ENCODE results near the gene RASSF5. TPM values are rescaled to one million over a fixed set of nuclear protein-coding genes. Genes with fewer than 3 reads are reported as not detected.
A peak's percentile ranks its signal among the peaks of the same experiment; 100 is the strongest.

RASSF5 gene
- total and polyA plus RNA-seq, 2 experiments from 2014 or later, result 0.48 to 4.4 TPM

- H3K9me2 ChIP-seq (ENCODE audit: insufficient read depth), result no peaks in the 10 kb centered on the region
- peaks cover under 1% of the 10 kb centered on the region; the same call in 1 of the 2 replicates for H3F3A ChIP-seq (replicated peaks; ENCODE audit: low read depth)
- peaks cover 8% of the 10 kb centered on the region; the same call in 1 of the 2 replicates for H3K79me2 ChIP-seq (replicated peaks; ENCODE audit: insufficient read depth)
- H2AFZ ChIP-seq, result no peak overlapping the region
- Mint-ChIP-seq H3K27me3 (ENCODE audit: insufficient read depth, low read depth, poor library complexity) (no peaks in the 10 kb centered on the region), H3K9me3 (no peaks in the 10 kb centered on the region), H3K4me1 (peaks cover 8% of the 10 kb centered on the region; the same call in 2 of the 3 replicates), H3K4me3 (no peak overlapping the region), H3K27ac (no peak overlapping the region), H3K36me3 (ENCODE audit: low read depth) (peaks cover 27% of the 10 kb centered on the region; the same call in 2 of the 3 replicates)
- H4K20me1 ChIP-seq (replicated peaks; ENCODE audit: insufficient read depth), result no peaks in the 10 kb centered on the region
- H3K27me3 ChIP-seq (ENCODE audit: insufficient read depth), result no peaks in the 10 kb centered on the region
- no peak overlapping the region for H3K4me2 ChIP-seq
- H3K4me3 ChIP-seq, result no peak overlapping the region
- peak; percentile 57 to 68 for TF ChIP-seq CTCF (conservative IDR thresholded peaks at IDR 0.05; ENCODE audit: low read depth in 2 of 2)
- TF ChIP-seq ZNF114 (CRISPR knock-in tag; IDR thresholded peaks at IDR 0.05), result no peak
- peaks cover 4% of the 10 kb centered on the region; the same call in 1 of the 2 replicates for H3K36me3 ChIP-seq (ENCODE audit: insufficient read depth)
- H3K27ac ChIP-seq (ENCODE audit: low read depth), result no peak overlapping the region
- DNase-seq (ENCODE audit: low spot score), result peak; percentile 70
- peak; percentile 77 for ATAC-seq
- H3K4me1 ChIP-seq (ENCODE audit: insufficient read depth), result peaks cover 5% of the 10 kb centered on the region; the same call in 1 of the 2 replicates
Measured at GRCh38 chr1:206606867-206607266, 99.5 kb downstream of the RASSF5 start.

GRCh38 chr1:206608108-206608698 lies 100.9 kb downstream of the RASSF5 start:
- peaks cover 4% of the 10 kb centered on the region; the same call in 1 of the 2 replicates for H3K36me3 ChIP-seq (ENCODE audit: insufficient read depth)
- Mint-ChIP-seq H3K9me3 (no peaks in the 10 kb centered on the region), H3K27me3 (ENCODE audit: insufficient read depth, low read depth, poor library complexity) (peaks cover 3% of the 10 kb centered on the region), H3K27ac (no peak overlapping the region), H3K4me3 (no peak overlapping the region), H3K4me1 (peaks cover 10% of the 10 kb centered on the region; the same call in 2 of the 3 replicates), H3K36me3 (ENCODE audit: low read depth) (peaks cover 15% of the 10 kb centered on the region; the same call in 2 of the 3 replicates)
- H4K20me1 ChIP-seq (replicated peaks; ENCODE audit: insufficient read depth), result no peaks in the 10 kb centered on the region
- H3F3A ChIP-seq (replicated peaks; ENCODE audit: low read depth), result peaks cover 4% of the 10 kb centered on the region; the same call in 1 of the 2 replicates
- H3K4me2 ChIP-seq, result no peak overlapping the region
- TF ChIP-seq CTCF (conservative IDR thresholded peaks at IDR 0.05; ENCODE audit: low read depth in 2 of 2) (peak; percentile 82 to 84), STAT1 (IDR thresholded peaks at IDR 0.05; ENCODE audit: unreplicated experiment) (no peak)
- no peaks in the 10 kb centered on the region for H3K27me3 ChIP-seq (ENCODE audit: insufficient read depth)
- H2AFZ ChIP-seq, result no peak overlapping the region
- H3K9me2 ChIP-seq (ENCODE audit: insufficient read depth), result no peaks in the 10 kb centered on the region
- no peak overlapping the region for H3K4me3 ChIP-seq
- H3K79me2 ChIP-seq (replicated peaks; ENCODE audit: insufficient read depth), result peaks cover 9% of the 10 kb centered on the region; the same call in 1 of the 2 replicates
- H3K27ac ChIP-seq (ENCODE audit: low read depth), result no peak overlapping the region
- DNase-seq (ENCODE audit: low spot score) (peak; percentile 65), ATAC-seq (no peak)
- peaks cover 5% of the 10 kb centered on the region; the same call in 1 of the 2 replicates for H3K4me1 ChIP-seq (ENCODE audit: insufficient read depth)
